Measurements from ENCODE around the gene CAPN7.

DNA sequence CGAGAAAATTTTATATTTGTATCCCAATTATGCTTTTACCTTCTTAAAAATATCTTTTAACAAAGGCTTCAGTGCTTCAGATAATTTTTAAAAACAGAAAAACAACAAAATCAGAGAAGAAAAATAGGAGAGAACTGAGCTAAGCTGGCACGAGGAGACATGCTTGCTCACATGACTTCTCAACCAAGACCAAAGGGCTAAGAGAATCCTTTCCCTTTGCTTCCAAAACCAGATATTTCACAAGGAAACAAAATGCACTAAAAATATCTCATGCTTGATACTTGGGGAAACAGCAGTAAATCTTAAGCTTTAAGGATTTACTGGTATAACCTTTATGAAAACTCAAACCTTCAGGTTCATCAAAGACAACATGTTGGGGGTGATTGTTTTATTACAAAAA, 58.4 kb downstream of the CAPN7 start:
- TF ChIP-seq, protein P1, sequence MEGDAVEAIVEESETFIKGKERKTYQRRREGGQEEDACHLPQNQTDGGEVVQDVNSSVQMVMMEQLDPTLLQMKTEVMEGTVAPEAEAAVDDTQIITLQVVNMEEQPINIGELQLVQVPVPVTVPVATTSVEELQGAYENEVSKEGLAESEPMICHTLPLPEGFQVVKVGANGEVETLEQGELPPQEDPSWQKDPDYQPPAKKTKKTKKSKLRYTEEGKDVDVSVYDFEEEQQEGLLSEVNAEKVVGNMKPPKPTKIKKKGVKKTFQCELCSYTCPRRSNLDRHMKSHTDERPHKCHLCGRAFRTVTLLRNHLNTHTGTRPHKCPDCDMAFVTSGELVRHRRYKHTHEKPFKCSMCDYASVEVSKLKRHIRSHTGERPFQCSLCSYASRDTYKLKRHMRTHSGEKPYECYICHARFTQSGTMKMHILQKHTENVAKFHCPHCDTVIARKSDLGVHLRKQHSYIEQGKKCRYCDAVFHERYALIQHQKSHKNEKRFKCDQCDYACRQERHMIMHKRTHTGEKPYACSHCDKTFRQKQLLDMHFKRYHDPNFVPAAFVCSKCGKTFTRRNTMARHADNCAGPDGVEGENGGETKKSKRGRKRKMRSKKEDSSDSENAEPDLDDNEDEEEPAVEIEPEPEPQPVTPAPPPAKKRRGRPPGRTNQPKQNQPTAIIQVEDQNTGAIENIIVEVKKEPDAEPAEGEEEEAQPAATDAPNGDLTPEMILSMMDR (IDR thresholded peaks at IDR 0.05), result no peak
- TF ChIP-seq POLR2A (IDR thresholded peaks at IDR 0.05), result no peak

All from lower leg skin (tissue), 3 donors.